Measurements from ENCODE around the gene ELK3.
A peak's percentile ranks its signal among the peaks of the same experiment; 100 is the strongest.

Gene ELK3

GRCh38 chr12:96220902-96221301 is 26.7 kb downstream of the ELK3 start:
- H3K9me3 ChIP-seq (replicated peaks in 1 of 11) = no peaks in the 10 kb centered on the region
- peak overlapping the region in 1 of 11 experiments; percentile 4; a peak in 1 of 22 replicates for H3K4me2 ChIP-seq
- no peak for TF ChIP-seq Cebpa-rat (IDR thresholded peaks at IDR 0.05)
- no peak overlapping the region for H3K9ac ChIP-seq
- peaks cover 28 to 52% (median 44%) of the 10 kb centered on the region in 10 experiments for H3K4me1 ChIP-seq
- H3K36me3 ChIP-seq = peaks cover 31 to 100% (median 90%) of the 10 kb centered on the region in 11 experiments
- no peak overlapping the region for H3K4me3 ChIP-seq
- peaks cover 39 to 100% (median 90%) of the 10 kb centered on the region in 11 experiments; a peak in 21 of 22 replicates for H4K20me1 ChIP-seq
- H3K27me3 ChIP-seq = no peaks in the 10 kb centered on the region
- no peak overlapping the region for H3K27ac ChIP-seq

GRCh38 chr12:96221391-96221790 is 27.2 kb downstream of the ELK3 start:
- Histone ChIP-seq H3K4me2 (no peak overlapping the region; a peak in 1 of 22 replicates), H3K4me1 (peaks cover 24 to 47% (median 40%) of the 10 kb centered on the region in 10 experiments), H3K36me3 (peaks cover 36 to 100% (median 90%) of the 10 kb centered on the region in 11 experiments), H3K4me3 (no peak overlapping the region), H3K27ac (no peak overlapping the region), H3K9me3 (replicated peaks in 1 of 11) (no peaks in the 10 kb centered on the region), H3K9ac (no peak overlapping the region), H4K20me1 (peaks cover 42 to 100% (median 90%) of the 10 kb centered on the region in 11 experiments; a peak in 20 of 22 replicates), H3K27me3 (no peaks in the 10 kb centered on the region)
- no peak for TF ChIP-seq Cebpa-rat (IDR thresholded peaks at IDR 0.05)

GRCh38 chr12:96223411-96224218 is 29.4 kb downstream of the ELK3 start:
- Histone ChIP-seq H3K36me3 (peaks cover 54 to 100% (median 91%) of the 10 kb centered on the region in 11 experiments), H3K4me2 (peak overlapping the region; percentile 36 to 71 (median 50))
- TF ChIP-seq Cebpa-rat (IDR thresholded peaks at IDR 0.05) = no peak

GRCh38 chr12:96224219-96224615 is 30.0 kb downstream of the ELK3 start:
- no peak overlapping the region for H3K27ac ChIP-seq

More at GRCh38 chr12:96223411-96224218, 29.4 kb downstream of the ELK3 start:
- H3K9ac ChIP-seq = 0 out of 22 replicates have a peak overlapping the region, but pooled peaks of 1 of the 11 experiments have one; percentile 6
- no peak overlapping the region for H3K4me3 ChIP-seq
- H3K27ac ChIP-seq = peak overlapping the region in 3 of 11 experiments; percentile 3 to 32 (median 27); a peak in 3 of 22 replicates
- peaks cover 24 to 47% (median 35%) of the 10 kb centered on the region in 10 experiments for H3K4me1 ChIP-seq
- H3K27me3 ChIP-seq = no peaks in the 10 kb centered on the region
- H3K9me3 ChIP-seq (replicated peaks in 1 of 11) = no peaks in the 10 kb centered on the region
- peaks cover 45 to 100% (median 94%) of the 10 kb centered on the region in 11 experiments; a peak in 20 of 22 replicates for H4K20me1 ChIP-seq

GRCh38 chr12:96225044-96225855 is 31.1 kb downstream of the ELK3 start:
- Histone ChIP-seq H3K27me3 (no peaks in the 10 kb centered on the region), H3K4me3 (no peak overlapping the region), H4K20me1 (peaks cover 47 to 100% (median 99%) of the 10 kb centered on the region in 11 experiments; a peak in 20 of 22 replicates), H3K4me1 (peaks cover 17 to 39% (median 32%) of the 10 kb centered on the region in 10 experiments), H3K9me3 (replicated peaks in 1 of 11) (no peaks in the 10 kb centered on the region), H3K36me3 (peaks cover 62 to 100% (median 96%) of the 10 kb centered on the region in 11 experiments), H3K4me2 (no peak overlapping the region), H3K27ac (no peak overlapping the region), H3K9ac (no peak overlapping the region)
- no peak for TF ChIP-seq Cebpa-rat (IDR thresholded peaks at IDR 0.05)

More at GRCh38 chr12:96224219-96224615, 30.0 kb downstream of the ELK3 start:
- H3K4me1 ChIP-seq = peaks cover 24 to 46% (median 35%) of the 10 kb centered on the region in 10 experiments
- H3K4me2 ChIP-seq = peak overlapping the region in 8 of 11 experiments; percentile 39 to 71 (median 52); a peak in 11 of 22 replicates
- no peaks in the 10 kb centered on the region for H3K27me3 ChIP-seq
- no peak overlapping the region for H3K9ac ChIP-seq
- H3K36me3 ChIP-seq = peaks cover 59 to 100% (median 95%) of the 10 kb centered on the region in 11 experiments
- no peak for TF ChIP-seq Cebpa-rat (IDR thresholded peaks at IDR 0.05)
- no peaks in the 10 kb centered on the region for H3K9me3 ChIP-seq (replicated peaks in 1 of 11)
- peaks cover 48 to 100% (median 99%) of the 10 kb centered on the region in 11 experiments; a peak in 20 of 22 replicates for H4K20me1 ChIP-seq
- H3K4me3 ChIP-seq = no peak overlapping the region

GRCh38 chr12:96225994-96226399 is 31.8 kb downstream of the ELK3 start:
- Histone ChIP-seq H4K20me1 (peaks cover 54 to 100% (median 99%) of the 10 kb centered on the region in 11 experiments; a peak in 21 of 22 replicates), H3K27me3 (no peaks in the 10 kb centered on the region), H3K4me1 (peaks cover 17 to 37% (median 31%) of the 10 kb centered on the region in 10 experiments), H3K36me3 (peaks cover 69 to 100% (median 97%) of the 10 kb centered on the region in 11 experiments), H3K9me3 (replicated peaks in 1 of 11) (no peaks in the 10 kb centered on the region), H3K9ac (no peak overlapping the region), H3K4me3 (no peak overlapping the region), H3K27ac (no peak overlapping the region), H3K4me2 (no peak overlapping the region)
- TF ChIP-seq Cebpa-rat (IDR thresholded peaks at IDR 0.05) = no peak

GRCh38 chr12:96226401-96226800 is 32.2 kb downstream of the ELK3 start:
- no peak overlapping the region for H3K9ac ChIP-seq
- peaks cover 72 to 100% (median 97%) of the 10 kb centered on the region in 11 experiments for H3K36me3 ChIP-seq
- H3K4me1 ChIP-seq = peaks cover 17 to 37% (median 30%) of the 10 kb centered on the region in 10 experiments
- no peak overlapping the region for H3K4me2 ChIP-seq
- no peak overlapping the region for H3K27ac ChIP-seq
- H3K9me3 ChIP-seq (replicated peaks in 1 of 11) = no peaks in the 10 kb centered on the region
- H4K20me1 ChIP-seq = peaks cover 50 to 100% (median 99%) of the 10 kb centered on the region in 11 experiments; a peak in 21 of 22 replicates
- no peak for TF ChIP-seq Cebpa-rat (IDR thresholded peaks at IDR 0.05)
- no peaks in the 10 kb centered on the region for H3K27me3 ChIP-seq
- H3K4me3 ChIP-seq = no peak overlapping the region

GRCh38 chr12:96226801-96227348 is 32.7 kb downstream of the ELK3 start:
- Histone ChIP-seq H3K36me3 (peaks cover 77 to 100% (median 97%) of the 10 kb centered on the region in 11 experiments), H3K9ac (no peak overlapping the region), H3K4me1 (peaks cover 17 to 37% (median 26%) of the 10 kb centered on the region in 10 experiments), H3K27me3 (no peaks in the 10 kb centered on the region), H3K4me2 (no peak overlapping the region), H3K4me3 (no peak overlapping the region), H3K27ac (no peak overlapping the region), H3K9me3 (replicated peaks in 1 of 11) (no peaks in the 10 kb centered on the region), H4K20me1 (peaks cover 45 to 100% (median 99%) of the 10 kb centered on the region in 11 experiments; a peak in 21 of 22 replicates)
- no peak for TF ChIP-seq Cebpa-rat (IDR thresholded peaks at IDR 0.05)

All from BLaER1 treated with 17β-estradiol and CSF1 and Interleukin-3, amounts not matched to agents 10 nM and 100 nM (cell line).